ENCODE measurements around the gene NDUFAF5.

Gene NDUFAF5

DNA sequence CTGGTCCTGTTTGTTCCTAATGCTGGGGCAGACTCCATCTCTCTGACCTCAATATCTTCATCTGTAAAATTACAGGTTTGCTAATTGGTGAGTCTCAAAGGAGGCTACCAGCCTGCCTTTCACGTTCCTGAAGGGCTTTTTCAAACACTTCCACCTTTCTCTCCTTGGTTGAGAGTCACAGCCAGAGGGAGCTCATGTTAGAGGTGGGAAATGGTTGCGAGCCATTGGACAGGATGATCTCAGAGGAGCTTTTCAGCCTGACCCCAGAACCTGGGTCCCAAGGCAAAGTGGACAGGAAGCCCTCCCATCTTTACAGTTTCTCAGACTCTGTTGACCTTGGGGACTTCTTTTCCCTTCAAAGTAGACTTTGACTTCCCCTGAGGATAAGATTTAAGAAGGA, 37.6 kb downstream of the NDUFAF5 start:
- DNase-seq (ENCODE audit: low read depth in 2 of 2) = no peak

DNA sequence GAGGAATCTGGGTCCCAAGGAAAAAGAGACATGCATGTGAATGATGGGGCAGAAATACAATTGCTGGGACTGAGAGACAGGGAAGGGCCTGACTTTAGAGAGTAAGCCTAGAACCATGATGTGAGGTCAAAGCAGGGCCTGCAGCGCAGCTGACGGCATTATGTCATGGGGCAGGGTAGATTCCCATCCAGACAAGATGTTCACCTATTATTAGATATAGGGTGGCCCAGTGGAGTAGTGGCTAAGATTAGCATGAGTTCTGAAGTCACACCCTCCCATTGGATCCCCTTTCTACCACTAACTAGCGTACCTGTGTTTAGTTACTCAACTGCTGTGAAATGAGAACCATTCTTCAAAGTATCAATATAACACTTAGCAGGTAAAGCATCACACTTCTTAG, 39.6 kb downstream of the NDUFAF5 start:
- DNase-seq (ENCODE audit: low read depth in 2 of 2) = no peak

DNA sequence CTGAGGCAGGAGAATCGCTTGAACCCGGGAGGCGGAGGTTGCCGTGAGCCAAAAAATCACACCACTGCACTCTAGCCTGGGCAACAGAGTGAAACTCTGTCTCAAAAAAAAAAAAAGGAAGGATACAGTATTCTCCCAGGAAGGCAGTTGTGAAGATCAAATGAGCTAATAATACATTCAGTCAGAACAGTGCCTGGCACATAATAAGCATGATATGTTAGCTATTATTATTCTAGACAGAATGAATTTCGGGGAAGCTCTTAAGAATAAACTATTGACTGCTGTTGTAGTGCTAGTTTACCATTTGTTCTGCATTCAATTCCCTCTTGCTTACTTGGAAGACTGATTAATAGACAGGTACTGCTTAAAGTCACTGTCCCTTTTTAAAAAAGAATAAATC, 40.6 kb downstream of the NDUFAF5 start:
- no peak for DNase-seq (ENCODE audit: low read depth in 2 of 2)

DNA sequence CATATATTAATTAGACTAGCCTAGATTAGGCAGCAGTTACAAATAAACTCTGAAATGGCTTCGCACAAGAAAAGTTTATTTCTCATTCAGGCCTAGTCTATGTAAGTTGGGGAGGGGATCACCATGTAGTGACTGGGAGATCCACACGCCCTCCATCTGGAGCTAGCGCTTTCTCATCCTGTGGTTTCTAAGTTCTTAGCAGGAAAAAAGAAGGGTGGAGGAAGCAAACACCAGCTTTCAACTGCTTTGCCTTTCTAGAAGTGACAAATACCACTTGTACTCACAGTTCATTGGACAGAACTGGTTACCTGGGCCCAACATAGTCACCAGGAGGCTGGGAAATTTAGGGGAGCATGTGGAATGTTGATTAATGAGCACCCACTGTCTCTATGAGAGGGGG, 46.6 kb downstream of the NDUFAF5 start:
- no peak for DNase-seq (ENCODE audit: low read depth in 2 of 2)

DNA sequence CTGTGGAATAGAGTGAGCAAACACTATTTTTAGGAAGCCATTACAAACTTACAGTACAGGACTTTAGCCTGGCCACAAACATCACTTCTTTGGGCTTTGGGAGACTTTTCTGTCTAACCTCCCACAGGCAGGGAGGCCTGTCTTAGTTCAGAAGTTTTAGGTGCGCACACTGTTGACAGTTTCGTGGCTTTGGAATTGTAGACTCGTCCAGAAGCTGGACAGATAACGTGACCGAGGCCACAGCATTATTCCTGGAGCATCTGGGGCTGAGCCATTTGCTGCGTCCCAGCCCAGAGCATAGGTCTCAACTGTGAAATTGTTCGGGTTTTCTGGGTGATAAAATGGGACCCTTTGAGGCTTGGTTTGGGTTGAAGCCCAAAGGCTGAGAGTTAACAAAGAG, 53.8 kb downstream of the NDUFAF5 start:
- no peak for DNase-seq (ENCODE audit: low read depth in 2 of 2)

DNA sequence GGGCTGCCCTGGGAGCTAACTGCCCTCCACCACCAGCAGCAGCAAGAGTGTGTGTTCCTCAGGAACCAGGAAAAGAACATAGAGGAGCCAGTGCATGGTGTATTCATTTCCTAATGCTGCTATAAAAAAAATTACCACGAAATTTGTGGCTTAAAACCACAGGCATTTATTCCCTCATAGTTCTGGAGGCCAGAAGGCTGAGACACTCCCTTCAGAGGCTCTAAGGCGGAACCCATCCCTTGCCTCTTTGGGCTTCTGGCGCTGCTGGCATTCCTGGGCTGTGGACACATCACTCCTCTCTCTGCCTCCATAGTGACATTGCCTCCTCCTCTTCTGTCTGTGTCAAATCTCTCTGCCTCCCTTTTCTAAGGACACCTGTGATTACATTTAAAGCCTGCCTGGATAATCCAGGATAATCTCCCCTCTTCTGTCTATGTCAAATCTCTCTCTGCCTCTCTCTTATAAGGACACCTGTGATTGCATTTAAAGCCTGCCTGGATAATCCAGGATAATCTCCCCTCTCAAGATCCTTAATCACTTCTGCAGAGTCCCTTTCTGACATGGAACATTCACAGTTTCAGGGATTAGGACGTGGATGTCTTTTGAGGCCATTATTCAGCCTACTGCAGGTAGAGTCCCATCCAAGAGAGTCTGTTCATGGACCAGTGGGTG, 54.7 kb downstream of the NDUFAF5 start:
- no peak for DNase-seq (ENCODE audit: low read depth in 2 of 2)

DNA sequence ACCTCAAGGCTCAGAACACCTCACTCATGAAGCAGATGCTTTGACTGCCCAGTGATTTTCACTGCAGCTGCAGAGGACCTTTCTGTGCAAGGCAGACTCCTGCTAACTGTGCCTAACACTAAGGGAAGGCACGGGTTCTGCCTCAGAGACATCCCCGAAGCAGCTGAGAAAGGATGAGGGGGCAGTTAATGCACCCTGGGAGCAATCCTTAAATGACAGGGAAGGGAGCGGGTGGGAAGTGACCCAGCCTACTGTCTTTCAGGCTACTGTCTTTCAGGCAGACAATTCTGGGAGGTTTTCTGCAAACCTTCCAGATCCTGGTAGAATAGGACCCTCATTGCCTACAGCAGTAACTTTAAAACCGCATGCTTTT, 55.3 kb downstream of the NDUFAF5 start:
- DNase-seq (ENCODE audit: low read depth in 2 of 2) = no peak

DNA sequence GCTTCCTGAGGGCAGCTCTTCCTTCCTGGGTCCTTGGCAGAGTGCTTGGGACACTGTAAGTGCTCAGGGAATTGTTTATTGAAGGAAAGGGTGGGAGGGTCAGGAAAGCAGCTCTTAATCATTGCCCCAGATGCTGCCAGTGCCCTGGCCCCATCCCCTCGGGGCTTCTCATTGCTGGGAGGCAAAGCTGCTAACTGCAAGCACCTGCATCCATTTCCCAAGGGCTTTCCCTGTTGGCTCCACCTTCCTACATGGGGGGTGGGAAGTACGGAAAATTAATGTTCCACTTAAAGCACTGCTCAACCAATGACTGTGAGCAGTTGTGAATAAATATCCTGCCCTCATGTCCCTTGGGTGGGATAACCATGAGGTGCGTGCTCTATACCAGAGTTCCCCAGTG, 56.4 kb downstream of the NDUFAF5 start:
- DNase-seq (ENCODE audit: low read depth in 2 of 2) = no peak

DNA sequence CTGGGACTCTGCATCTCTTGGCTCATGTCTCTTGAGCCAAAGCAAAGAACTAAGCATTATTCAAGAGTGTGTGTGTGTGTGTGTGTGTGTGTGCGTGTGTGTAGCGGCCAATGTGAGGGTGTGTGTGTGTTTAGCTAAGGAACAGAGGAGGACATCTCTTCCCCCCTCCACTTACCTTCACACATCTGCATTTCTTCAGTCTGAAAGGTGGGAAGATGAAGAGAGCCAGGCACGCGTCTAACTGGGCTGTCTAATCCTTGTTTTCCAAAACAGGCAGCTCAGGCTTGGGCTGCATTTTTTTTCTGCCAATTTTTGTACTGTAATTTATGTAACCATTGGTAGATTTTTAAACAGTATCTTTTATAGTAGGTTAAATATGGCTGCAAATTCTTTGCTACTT, 59.5 kb downstream of the NDUFAF5 start:
- no peak for DNase-seq (ENCODE audit: low read depth in 2 of 2)

DNA sequence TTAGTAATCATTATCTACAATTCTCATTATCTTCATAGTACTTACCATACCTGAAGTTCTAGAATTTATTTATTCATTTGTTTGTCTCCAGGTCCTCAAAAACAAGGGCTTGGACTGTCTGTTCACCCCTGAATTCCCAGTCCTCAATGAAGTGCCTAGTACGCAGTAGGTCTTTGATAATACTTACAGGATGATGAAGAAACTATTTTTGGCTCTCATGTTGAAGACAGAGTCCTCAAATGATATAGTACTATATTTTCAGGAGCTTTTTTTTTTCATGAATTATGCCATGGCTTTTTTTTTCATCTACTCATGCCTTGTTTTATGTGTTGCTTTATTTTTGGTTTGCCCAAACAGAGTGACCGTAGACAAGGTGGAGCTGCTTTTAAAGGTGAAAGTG, 66.5 kb downstream of the NDUFAF5 start:
- DNase-seq (ENCODE audit: low read depth in 2 of 2) = no peak

DNA sequence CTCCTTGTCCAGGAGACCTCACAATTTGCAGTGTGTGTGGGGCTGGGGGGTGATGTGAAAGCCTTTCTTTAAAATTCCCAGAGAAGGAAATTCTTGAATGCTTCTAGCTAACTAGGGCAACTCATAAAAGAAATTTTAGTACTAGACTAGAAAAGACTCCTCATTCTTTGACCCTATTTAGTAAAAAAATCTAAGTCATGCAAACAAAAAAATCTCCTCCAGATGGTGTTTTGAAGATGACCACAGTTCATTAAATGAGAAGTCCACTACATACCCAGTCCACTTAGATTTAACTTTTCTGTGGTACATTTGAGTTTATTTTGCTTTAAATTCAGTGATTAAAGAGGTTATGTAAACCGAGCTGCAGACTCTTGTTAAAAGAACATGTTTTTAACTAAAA, 67.5 kb downstream of the NDUFAF5 start:
- DNase-seq (ENCODE audit: low read depth in 2 of 2) = no peak

DNA sequence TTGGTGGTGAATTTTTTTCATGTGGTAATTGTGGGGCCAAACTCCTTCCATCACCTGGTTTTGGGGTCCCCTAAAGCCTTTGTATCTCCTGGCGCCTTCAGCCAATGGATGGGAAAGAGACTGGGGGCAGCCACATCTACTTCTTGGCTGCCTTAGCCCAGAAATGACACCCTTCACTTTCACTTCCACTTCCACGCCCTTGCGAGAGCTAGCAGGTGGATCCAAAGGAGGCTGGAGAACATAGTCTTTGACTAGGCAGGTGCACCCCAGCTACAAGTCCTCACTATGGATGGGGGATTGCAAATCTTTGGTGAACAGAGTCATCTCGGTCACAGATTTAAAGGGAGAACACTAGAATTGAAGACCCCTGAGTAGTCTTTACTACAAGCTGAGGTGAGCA, 70.8 kb downstream of the NDUFAF5 start:
- DNase-seq (ENCODE audit: low read depth in 2 of 2) = no peak

DNA sequence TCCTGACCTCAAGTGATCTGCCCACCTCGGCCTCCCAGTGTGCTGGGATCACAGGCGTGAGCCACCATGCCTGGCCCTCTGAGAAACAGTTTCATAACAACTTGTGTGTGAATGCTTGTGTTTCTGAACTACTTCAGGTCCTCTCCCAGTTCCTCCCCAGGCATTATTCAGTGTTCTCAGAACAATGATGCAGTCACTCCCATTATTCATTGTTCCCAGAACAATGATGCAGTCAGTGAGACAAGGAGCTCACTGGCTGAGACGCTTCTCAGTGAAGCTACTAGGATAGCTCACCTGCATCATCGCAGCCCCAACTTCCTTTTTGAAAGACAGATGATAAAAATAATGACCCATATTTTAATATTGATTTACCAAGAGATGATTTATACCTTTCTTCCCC, 71.5 kb downstream of the NDUFAF5 start:
- no peak for DNase-seq (ENCODE audit: low read depth in 2 of 2)

DNA sequence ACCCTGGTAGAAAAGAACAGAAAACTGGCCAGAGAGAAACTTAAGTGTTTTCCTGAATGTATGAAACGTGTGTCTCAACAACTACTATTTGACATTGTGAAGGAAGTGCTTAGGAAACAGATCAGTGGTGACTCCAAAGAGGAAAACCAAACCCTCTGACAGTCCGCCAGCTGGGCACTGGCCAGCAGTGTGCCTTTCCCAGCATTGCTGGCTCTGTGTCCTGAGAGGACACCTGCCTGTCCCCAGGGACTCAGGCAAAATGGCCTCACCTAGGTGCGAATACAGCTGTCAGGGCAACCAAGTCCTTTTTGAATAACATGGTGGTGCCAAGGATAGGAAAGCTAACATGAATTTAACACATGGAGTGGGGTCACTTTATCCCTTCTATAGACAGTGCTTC, 72.5 kb downstream of the NDUFAF5 start:
- DNase-seq (ENCODE audit: low read depth in 2 of 2) = no peak

DNA sequence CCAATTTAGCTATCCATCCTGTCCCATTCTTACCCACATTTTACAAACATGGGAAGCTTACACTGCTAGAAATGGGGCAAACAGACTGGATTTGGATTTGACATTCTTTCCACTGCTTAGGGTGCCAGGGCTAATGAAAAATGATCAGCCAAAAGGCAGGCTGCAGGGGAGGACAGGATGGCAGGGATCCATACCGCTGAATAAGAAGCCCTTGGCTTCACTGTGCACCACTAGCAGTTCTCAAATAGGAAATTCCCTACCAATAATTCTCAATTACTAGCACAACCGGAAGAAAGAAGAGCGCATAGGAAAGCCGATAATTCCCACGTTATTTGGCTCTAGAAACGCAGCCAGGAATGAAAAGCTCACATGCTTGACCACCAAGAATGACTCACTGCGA, 73.1 kb downstream of the NDUFAF5 start:
- no peak for DNase-seq (ENCODE audit: low read depth in 2 of 2)

DNA sequence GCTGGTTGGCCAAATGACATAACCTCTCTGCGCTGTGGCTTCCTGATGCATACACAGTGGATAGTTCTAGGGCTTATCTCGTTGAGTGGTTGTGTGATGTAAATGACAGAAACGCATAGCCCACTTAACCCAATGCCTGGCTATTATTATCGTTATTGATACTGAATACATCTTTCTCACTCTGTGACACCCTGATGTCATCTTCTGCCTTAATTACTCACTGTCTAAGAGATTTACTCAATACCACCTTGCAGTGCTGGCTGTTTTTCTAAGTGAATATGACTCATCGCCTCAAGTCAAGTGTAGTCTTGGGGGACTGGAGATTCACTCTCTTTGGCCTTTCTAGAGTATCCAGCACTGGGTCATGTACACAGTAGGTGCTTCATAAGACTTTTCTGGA, 73.6 kb downstream of the NDUFAF5 start:
- DNase-seq (ENCODE audit: low read depth in 2 of 2) = no peak

DNA sequence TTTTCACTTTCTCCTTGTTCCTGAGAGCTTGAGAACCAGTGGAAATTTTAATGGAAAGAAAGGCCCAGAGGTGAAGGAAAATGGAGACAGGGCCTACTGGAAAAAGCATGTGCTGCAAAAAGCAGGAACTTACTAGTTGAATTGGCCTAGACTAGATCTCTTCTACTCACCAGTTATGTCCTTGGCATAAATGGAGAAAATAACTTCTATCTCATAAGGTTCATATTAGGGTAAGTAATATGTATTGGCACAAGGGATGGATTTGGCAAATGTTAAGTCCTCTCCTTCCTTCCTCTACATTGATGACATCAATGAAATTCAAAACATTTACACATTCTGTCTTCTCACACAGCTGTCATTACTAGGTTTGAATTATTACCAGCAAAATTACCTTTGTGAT, 74.0 kb downstream of the NDUFAF5 start:
- DNase-seq (ENCODE audit: low read depth in 2 of 2) = no peak

DNA sequence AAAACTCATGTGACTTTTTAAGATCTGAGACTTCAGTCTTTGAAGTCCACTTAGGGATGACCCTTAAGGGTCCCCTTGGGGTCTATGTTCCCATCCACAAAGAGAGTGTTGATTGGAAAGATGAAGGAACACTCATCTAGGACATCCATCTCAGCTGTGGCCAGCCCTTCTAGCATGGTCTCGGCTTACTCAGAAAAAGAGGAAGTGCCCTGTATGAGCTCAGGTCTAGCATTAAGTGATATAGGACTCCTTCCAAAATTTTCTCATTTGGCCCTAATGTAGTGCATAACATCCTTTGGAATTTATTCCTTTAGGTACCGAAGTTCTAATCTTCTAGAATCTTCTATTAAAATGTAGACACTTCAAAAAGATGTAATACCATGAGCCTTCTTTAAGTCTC, 77.4 kb downstream of the NDUFAF5 start:
- DNase-seq (ENCODE audit: low read depth in 2 of 2) = no peak

DNA sequence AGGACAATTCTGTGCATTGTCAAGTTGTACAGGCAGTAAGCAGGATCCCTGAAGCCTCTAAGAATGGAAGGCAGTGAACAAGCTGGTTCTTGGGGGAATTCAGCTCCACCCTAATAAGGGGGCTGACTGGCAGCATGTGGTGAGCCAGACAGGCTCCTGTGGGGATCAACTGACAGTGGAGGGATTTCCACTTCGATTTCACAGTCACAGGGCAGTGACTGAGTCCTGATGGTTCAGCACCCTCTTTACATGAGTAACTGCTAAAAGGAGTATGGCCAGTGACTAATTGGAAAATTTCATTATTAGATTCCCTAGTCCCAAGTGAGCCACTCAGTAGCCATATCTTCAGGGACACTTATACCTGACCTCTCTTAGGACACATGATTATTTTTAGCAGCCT, 78.4 kb downstream of the NDUFAF5 start:
- no peak for DNase-seq (ENCODE audit: low read depth in 2 of 2)

DNA sequence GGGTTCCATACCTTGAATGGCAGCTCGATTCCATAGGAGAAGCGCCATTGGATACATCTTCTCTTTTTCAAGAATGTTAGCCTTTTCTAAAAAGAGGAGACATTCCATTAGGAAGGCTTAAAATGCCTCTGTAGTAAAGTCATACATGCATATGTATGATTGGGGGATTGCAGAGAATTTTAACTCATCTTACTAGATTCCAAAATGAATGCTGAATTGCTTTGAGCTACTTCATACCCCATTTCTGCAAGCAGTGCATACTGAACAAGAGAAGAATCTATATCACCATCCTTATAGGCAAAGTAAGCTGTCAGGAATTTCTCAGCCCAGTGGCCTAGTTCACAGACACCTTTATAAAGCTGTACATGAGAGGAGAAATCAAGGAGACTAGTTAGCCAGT, 80.3 kb downstream of the NDUFAF5 start:
- DNase-seq (ENCODE audit: low read depth in 2 of 2) = no peak

DNA sequence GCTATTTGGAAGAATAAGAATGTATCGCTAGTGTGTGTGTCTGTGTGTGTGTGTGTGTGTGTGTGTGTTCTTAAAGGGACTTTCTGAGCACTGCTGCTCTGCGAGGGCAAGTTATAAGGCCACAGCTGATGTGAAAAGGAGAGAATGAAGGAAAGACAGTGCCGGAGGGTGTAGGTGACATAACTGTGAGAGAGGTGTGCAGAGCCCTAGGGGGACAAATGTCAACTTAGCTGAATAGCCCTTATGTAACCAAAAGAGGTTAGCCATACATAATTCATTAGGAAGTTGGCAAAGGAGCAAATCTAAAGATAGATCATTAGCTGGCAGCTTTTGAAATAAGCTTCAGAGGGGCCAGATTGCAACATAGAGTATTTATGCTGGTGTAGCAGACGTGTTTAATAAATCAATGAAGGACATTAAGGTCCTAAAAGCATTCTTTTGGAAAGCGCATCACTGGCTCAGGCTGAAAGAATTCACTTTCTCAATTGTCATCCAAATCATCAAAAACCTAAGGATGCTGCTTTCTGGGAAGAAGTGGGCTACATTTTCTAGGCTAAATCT, 81.0 kb downstream of the NDUFAF5 start:
- no peak for DNase-seq (ENCODE audit: low read depth in 2 of 2)

DNA sequence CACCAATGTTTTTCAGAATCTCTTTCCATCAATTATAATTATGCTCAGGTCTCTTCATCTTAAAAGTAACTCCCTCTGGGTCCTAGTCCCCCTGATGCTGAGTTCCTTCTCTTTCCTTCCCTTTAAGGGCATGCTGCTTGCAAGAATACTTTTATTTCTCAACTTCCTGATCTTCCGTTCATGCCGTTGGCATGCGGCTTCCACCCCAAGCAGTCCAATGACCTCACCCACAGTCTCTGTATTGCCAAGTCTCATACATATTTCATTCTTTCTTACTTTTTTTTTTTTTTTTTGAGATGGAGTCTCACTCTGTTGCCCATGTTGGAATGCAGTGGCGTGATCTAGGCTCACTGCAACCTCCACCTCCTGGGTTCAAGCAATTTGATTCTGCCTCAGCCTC, 83.5 kb downstream of the NDUFAF5 start:
- DNase-seq (ENCODE audit: low read depth in 2 of 2) = no peak

DNA sequence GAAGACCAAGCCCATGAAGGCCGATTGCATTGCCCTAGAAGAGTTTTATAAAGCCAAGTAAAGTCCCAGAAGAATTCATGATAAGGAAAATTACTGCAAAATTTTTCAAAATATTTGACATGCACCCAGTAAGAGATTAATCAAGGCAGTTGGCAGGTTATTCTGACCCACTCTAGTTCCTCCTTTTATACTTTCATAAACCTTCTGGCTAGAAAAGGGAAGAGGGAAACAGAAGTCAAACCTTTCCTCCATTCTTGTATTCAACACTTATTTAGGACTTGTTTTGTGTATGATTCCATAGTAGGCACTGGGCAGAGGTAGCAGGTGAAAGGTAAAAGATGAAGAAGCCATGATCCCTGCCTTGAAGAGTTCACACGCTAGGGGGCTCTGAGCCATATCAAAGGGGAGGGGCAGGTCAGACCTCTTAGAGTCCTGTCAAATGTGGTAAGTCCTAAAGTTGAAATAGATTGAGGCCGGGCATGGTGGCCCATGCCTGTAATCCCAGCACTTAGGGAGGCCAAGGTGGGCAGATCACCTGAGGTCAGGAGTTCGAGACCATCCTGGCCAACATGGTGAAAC, 85.4 kb downstream of the NDUFAF5 start:
- DNase-seq (ENCODE audit: low read depth in 2 of 2) = no peak

All from stimulated activated CD8-positive, alpha-beta memory T cell treated with anti-CD3 and anti-CD28 coated beads, Interleukin-2, amount 100 ng/mL, for 48 hours (primary cell).